Measurements from ENCODE around the gene TTC12. TPM values are rescaled to one million over a fixed set of nuclear protein-coding genes. Genes with fewer than 3 reads are reported as not detected.

The TTC12 gene
- total RNA-seq, 1 donor from 2014 or later, result 9.2 TPM

GRCh38 chr11:113341388-113342165, 27.2 kb downstream of the TTC12 start:
- Mint-ChIP-seq H3K36me3 (ENCODE audit: unreplicated experiment) (peaks cover 7% of the 10 kb centered on the region), H3K4me1 (ENCODE audit: low read depth, unreplicated experiment) (no peaks in the 10 kb centered on the region), H3K27ac (ENCODE audit: unreplicated experiment) (no peak overlapping the region), H3K27me3 (ENCODE audit: unreplicated experiment) (peaks cover 2% of the 10 kb centered on the region), H3K4me3 (ENCODE audit: unreplicated experiment) (no peak overlapping the region), H3K9me3 (ENCODE audit: unreplicated experiment) (peaks cover 5% of the 10 kb centered on the region)
- no peak for DNase-seq
- no peak for TF ChIP-seq CTCF (IDR thresholded peaks at IDR 0.05; ENCODE audit: partially characterized antibody, unreplicated experiment)

GRCh38 chr11:113345978-113346377, 31.6 kb downstream of the TTC12 start:
- DNase-seq, result no peak
- Mint-ChIP-seq H3K4me3 (ENCODE audit: unreplicated experiment) (no peak overlapping the region), H3K27me3 (ENCODE audit: unreplicated experiment) (peaks cover 2% of the 10 kb centered on the region), H3K9me3 (ENCODE audit: unreplicated experiment) (peaks cover 1% of the 10 kb centered on the region), H3K27ac (ENCODE audit: unreplicated experiment) (no peak overlapping the region), H3K4me1 (ENCODE audit: low read depth, unreplicated experiment) (peaks cover 11% of the 10 kb centered on the region), H3K36me3 (ENCODE audit: unreplicated experiment) (peaks cover 12% of the 10 kb centered on the region)
- TF ChIP-seq CTCF (IDR thresholded peaks at IDR 0.05; ENCODE audit: partially characterized antibody, unreplicated experiment), result no peak

- Mint-ChIP-seq H3K4me3 (ENCODE audit: unreplicated experiment) (no peak overlapping the region), H3K27ac (ENCODE audit: unreplicated experiment) (peak overlapping the region; percentile 11), H3K27me3 (ENCODE audit: unreplicated experiment) (no peaks in the 10 kb centered on the region), H3K9me3 (ENCODE audit: unreplicated experiment) (no peaks in the 10 kb centered on the region), H3K36me3 (ENCODE audit: unreplicated experiment) (peaks cover 9% of the 10 kb centered on the region), H3K4me1 (ENCODE audit: low read depth, unreplicated experiment) (peaks cover 18% of the 10 kb centered on the region)
- TF ChIP-seq CTCF (IDR thresholded peaks at IDR 0.05; ENCODE audit: partially characterized antibody, unreplicated experiment), result no peak
- DNase-seq, result no peak
These were observed 35.1 kb downstream of the TTC12 start for GRCh38 chr11:113349528-113349927.

- Mint-ChIP-seq H3K4me1 (ENCODE audit: low read depth, unreplicated experiment) (peaks cover 18% of the 10 kb centered on the region), H3K36me3 (ENCODE audit: unreplicated experiment) (peaks cover 13% of the 10 kb centered on the region), H3K27me3 (ENCODE audit: unreplicated experiment) (no peaks in the 10 kb centered on the region), H3K9me3 (ENCODE audit: unreplicated experiment) (no peaks in the 10 kb centered on the region), H3K27ac (ENCODE audit: unreplicated experiment) (no peak overlapping the region), H3K4me3 (ENCODE audit: unreplicated experiment) (no peak overlapping the region)
- no peak for TF ChIP-seq CTCF (IDR thresholded peaks at IDR 0.05; ENCODE audit: partially characterized antibody, unreplicated experiment)
- DNase-seq, result no peak
These were observed 36.1 kb downstream of the TTC12 start for GRCh38 chr11:113350336-113351067.

- TF ChIP-seq CTCF (IDR thresholded peaks at IDR 0.05; ENCODE audit: partially characterized antibody, unreplicated experiment), result no peak
- DNase-seq, result no peak
- peaks cover 19% of the 10 kb centered on the region for H3K36me3 Mint-ChIP-seq (ENCODE audit: unreplicated experiment)
- H3K27ac Mint-ChIP-seq (ENCODE audit: unreplicated experiment), result no peak overlapping the region
- no peaks in the 10 kb centered on the region for H3K9me3 Mint-ChIP-seq (ENCODE audit: unreplicated experiment)
- H3K4me1 Mint-ChIP-seq (ENCODE audit: low read depth, unreplicated experiment), result peaks cover 18% of the 10 kb centered on the region
- no peak overlapping the region for H3K4me3 Mint-ChIP-seq (ENCODE audit: unreplicated experiment)
- no peaks in the 10 kb centered on the region for H3K27me3 Mint-ChIP-seq (ENCODE audit: unreplicated experiment)
These were observed 36.7 kb downstream of the TTC12 start for GRCh38 chr11:113351068-113351450.

Data from glutamatergic neuron (in vitro differentiated cells).